DND-41 (cell line): ENCODE data around the gene FAM53A.

Experiments used
- ATAC-seq: fragments of 200-7000 bp; cut with Tn5 transposase; 3 replicates; pipeline ENCODE4 v1.9.1; 2021; ENCODE audit warnings: low read depth; ENCODE audit not compliant: insufficient read depth
- DNase-seq: peaks from one replicate; pipeline ENCODE4 v3.0.0-alpha.2; 2020
- H2AFZ ChIP-seq: 2 replicates; pipeline ENCODE4 v1.6.0; 2012; ENCODE audit warnings: low read depth, low read length
- H3K27ac ChIP-seq: 2 replicates; pipeline ENCODE4 v1.5.1; 2012; ENCODE audit warnings: low read length, inconsistent platforms
- H3K27me3 ChIP-seq: fragments of 200-600 bp; sonication (generic); 2 replicates; pipeline ENCODE4 v1.6.0; 2012; ENCODE audit warnings: low read length, mild to moderate bottlenecking, inconsistent platforms; ENCODE audit not compliant: insufficient read depth, poor library complexity
- H3K36me3 ChIP-seq: 2 replicates; pipeline ENCODE4 v1.5.1; 2012; ENCODE audit warnings: low read length, inconsistent platforms; ENCODE audit not compliant: insufficient read depth
- H3K4me1 ChIP-seq: 2 replicates; pipeline ENCODE4 v1.5.1; 2012; ENCODE audit warnings: mild to moderate bottlenecking, low read length; ENCODE audit not compliant: insufficient read depth
- H3K4me2 ChIP-seq: 2 replicates; pipeline ENCODE4 v1.6.0; 2012; ENCODE audit warnings: mild to moderate bottlenecking, moderate library complexity, low read length, inconsistent platforms; ENCODE audit not compliant: insufficient read depth
- H3K4me3 ChIP-seq, 2 experiments: fragments of 200-600 bp in 1 of 2; shearing (Covaris generic) in 1 of 2; 2 replicates each; pipeline ENCODE4 v1.5.1; 2012 to 2016; ENCODE audit warnings: inconsistent platforms in 2 of 2, low read length in 2 of 2, mild to moderate bottlenecking in 2 of 2, low read depth in 1 of 2, moderate library complexity in 1 of 2
- H3K79me2 ChIP-seq: 2 replicates; pipeline ENCODE4 v1.6.0; 2012; ENCODE audit warnings: low read length, inconsistent platforms; ENCODE audit not compliant: insufficient read depth
- H3K9ac ChIP-seq: 2 replicates; pipeline ENCODE4 v1.6.0; 2012; ENCODE audit warnings: low read depth, mild to moderate bottlenecking, inconsistent platforms, low read length, moderate library complexity
- H3K9me3 ChIP-seq: 2 replicates; pipeline ENCODE4 v1.5.1; 2012; ENCODE audit warnings: low read length, moderate library complexity, mild to moderate bottlenecking, inconsistent platforms; ENCODE audit not compliant: insufficient read depth, severe bottlenecking
- H4K20me1 ChIP-seq: 2 replicates; pipeline ENCODE4 v1.6.0; 2012; ENCODE audit warnings: low read length; ENCODE audit not compliant: insufficient read depth
- CTCF ChIP-seq: IDR thresholded peaks from 2 replicates; pipeline ENCODE4 v1.5.1; 2012; ENCODE audit warnings: borderline replicate concordance, low read length, moderate library complexity, mild to moderate bottlenecking; ENCODE audit not compliant: poor library complexity, severe bottlenecking; ENCODE audit errors: extremely low read depth
- EZH2 ChIP-seq: IDR thresholded peaks from 3 replicates; pipeline ENCODE4 v1.6.1; 2012; ENCODE audit warnings: borderline replicate concordance, low read depth, mild to moderate bottlenecking, moderate library complexity, low read length, inconsistent platforms; ENCODE audit not compliant: severe bottlenecking

Gene FAM53A

GRCh38 chr4:1633993-1634392 is 50.1 kb downstream of the FAM53A start:
- Histone ChIP-seq H3K79me2 (no peaks in the 10 kb centered on the region), H3K27me3 (no peaks in the 10 kb centered on the region), H3K9me3 (no peaks in the 10 kb centered on the region), H3K4me3 (no peak overlapping the region), H3K36me3 (no peaks in the 10 kb centered on the region), H3K4me2 (no peak overlapping the region), H2AFZ (no peak overlapping the region), H3K9ac (no peak overlapping the region), H4K20me1 (peaks cover 10% of the 10 kb centered on the region), H3K4me1 (no peaks in the 10 kb centered on the region), H3K27ac (no peak overlapping the region)
- ATAC-seq (no peak), DNase-seq (no peak)
- TF ChIP-seq CTCF (no peak), EZH2 (no peak)

- no peak for ATAC-seq
- Histone ChIP-seq H3K27ac (no peak overlapping the region), H4K20me1 (peaks cover 3% of the 10 kb centered on the region), H3K79me2 (no peaks in the 10 kb centered on the region), H3K27me3 (no peaks in the 10 kb centered on the region), H3K4me3 (no peak overlapping the region), H3K9ac (no peak overlapping the region), H3K36me3 (no peaks in the 10 kb centered on the region), H3K4me2 (no peak overlapping the region), H3K4me1 (no peaks in the 10 kb centered on the region), H2AFZ (no peak overlapping the region), H3K9me3 (no peaks in the 10 kb centered on the region)
- no peak for TF ChIP-seq CTCF
- no peak for TF ChIP-seq EZH2
- DNase-seq: no peak
Measured at GRCh38 chr4:1632109-1633104, 51.7 kb downstream of the FAM53A start.

- H3K9ac ChIP-seq: no peak overlapping the region
- no peak overlapping the region for H2AFZ ChIP-seq
- no peaks in the 10 kb centered on the region for H3K36me3 ChIP-seq
- DNase-seq (no peak), ATAC-seq (no peak)
- H3K27me3 ChIP-seq: no peaks in the 10 kb centered on the region
- H3K4me3 ChIP-seq: no peak overlapping the region
- no peaks in the 10 kb centered on the region for H3K4me1 ChIP-seq
- H3K9me3 ChIP-seq: no peaks in the 10 kb centered on the region
- no peak overlapping the region for H3K4me2 ChIP-seq
- H3K79me2 ChIP-seq: no peaks in the 10 kb centered on the region
- no peak for TF ChIP-seq CTCF
- no peak for TF ChIP-seq EZH2
- H3K27ac ChIP-seq: no peak overlapping the region
- H4K20me1 ChIP-seq: peaks cover 3% of the 10 kb centered on the region
Measured at GRCh38 chr4:1631136-1631535, 53.0 kb downstream of the FAM53A start.
